Measurements from ENCODE around the gene C14orf93. TPM values are rescaled to one million over a fixed set of nuclear protein-coding genes. Genes with fewer than 3 reads are reported as not detected.

The C14orf93 gene
- total and polyA plus RNA-seq, 2 donors (not counting 1 experiment from before 2014, with no cell fraction given) = 17.9 to 26.8 TPM

DNA sequence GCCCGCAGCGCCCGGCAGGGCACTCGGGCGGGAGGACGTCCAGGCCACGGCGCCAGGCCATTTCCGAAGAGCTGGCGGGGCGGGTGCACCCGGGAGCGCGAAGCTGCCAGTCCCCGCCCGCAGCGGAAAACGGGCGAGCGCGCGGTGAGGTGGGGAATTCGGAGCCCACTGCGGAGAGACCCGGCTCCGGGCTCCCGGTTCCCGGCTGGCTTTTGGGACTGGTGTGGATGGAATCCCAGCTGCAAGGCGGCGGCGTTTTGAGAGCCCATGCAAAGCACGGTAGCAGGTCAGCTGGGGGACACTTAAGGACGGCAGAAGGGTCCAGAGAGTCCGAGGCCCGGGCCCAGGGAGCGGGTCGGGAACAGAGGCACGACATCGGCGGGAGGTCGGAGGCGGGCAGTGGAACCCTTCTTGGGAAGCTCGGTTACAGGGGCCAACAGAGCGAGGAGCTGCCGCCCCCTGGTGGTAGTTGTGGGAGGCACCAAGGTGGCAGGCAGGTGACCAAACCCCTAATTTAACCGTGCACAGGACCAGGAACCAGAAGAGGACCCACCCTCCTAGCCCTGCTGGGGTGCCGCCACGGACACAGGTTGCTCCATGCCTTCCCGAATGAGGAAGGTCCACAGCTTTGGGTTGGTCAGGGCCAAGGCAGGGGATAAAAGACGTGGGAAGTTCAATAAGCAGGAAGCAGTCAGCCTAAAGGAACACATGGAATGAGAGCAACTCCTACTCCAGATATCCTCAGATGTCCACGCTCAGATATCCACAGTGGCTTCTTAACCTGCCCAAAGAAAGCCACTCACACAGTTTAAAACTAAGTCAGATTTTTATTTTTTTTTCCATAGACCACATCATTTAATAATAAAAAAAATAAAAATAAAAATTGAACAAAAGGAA is 48.1 kb upstream of the C14orf93 start:
- no peaks in the 10 kb centered on the region for H3K27me3 Mint-ChIP-seq
- H3K4me1 ChIP-seq (ENCODE audit: control insufficient read depth in 2 of 2, insufficient read depth in 2 of 2, low read length in 2 of 2) = peaks cover 10 to 21% of the 10 kb centered on the region in 2 donors
- H3K4me3 ChIP-seq (ENCODE audit: control extremely low read depth in 1 of 5, extremely low read depth in 1 of 5, insufficient read depth in 1 of 5, low read depth in 2 of 5, low read length in 4 of 5) = peak overlapping the region; percentile 11 to 91 (median 68)
- peak; percentile 64 for ATAC-seq (ENCODE audit: low read depth)
- no peaks in the 10 kb centered on the region for H3K79me2 ChIP-seq (ENCODE audit: control insufficient read depth, insufficient read depth, low read length)
- ChIA-PET POLR2A (interaction anchor here (0.9 to 1.5 kb wide), 8 partner anchors 14 to 488 kb away, joined by 3 to 13 read pairs (median 4); partner anchors contain the start of genes ACIN1, AJUBA, C14orf119 and RBM23), CTCF (interaction anchor here (0.6 to 19.1 kb wide), 46 partner anchors 8 to 802 kb away, joined by 3 to 1134 read pairs (median 4); partner anchors contain the start of genes ACIN1, AJUBA, C14orf119 and HAUS4)
- H3K4me1 Mint-ChIP-seq = peaks cover 18% of the 10 kb centered on the region
- H3K4me2 ChIP-seq (replicated peaks; ENCODE audit: low read depth, low read length, poor library complexity, severe bottlenecking) = peak overlapping the region; percentile 100
- peak overlapping the region; percentile 95 for H3K4me3 Mint-ChIP-seq
- peak overlapping the region; percentile 76 for H3K27ac Mint-ChIP-seq
- H3K27me3 ChIP-seq (replicated peaks in 1 of 4; ENCODE audit: control extremely low read depth in 1 of 4, control insufficient read depth in 3 of 4, insufficient read depth in 4 of 4, low read length in 3 of 4) = peaks cover 0 to 6% (median 0%) of the 10 kb centered on the region in 4 experiments
- H3K27ac ChIP-seq (ENCODE audit: low read length in 2 of 2) = no peak overlapping the region
- peaks cover 15% of the 10 kb centered on the region for H4K20me1 ChIP-seq (ENCODE audit: control insufficient read depth, insufficient read depth, low read length, poor library complexity, severe bottlenecking)
- peak overlapping the region; percentile 82 for H3K9ac ChIP-seq (ENCODE audit: low read length)
- TF ChIP-seq, protein P1, sequence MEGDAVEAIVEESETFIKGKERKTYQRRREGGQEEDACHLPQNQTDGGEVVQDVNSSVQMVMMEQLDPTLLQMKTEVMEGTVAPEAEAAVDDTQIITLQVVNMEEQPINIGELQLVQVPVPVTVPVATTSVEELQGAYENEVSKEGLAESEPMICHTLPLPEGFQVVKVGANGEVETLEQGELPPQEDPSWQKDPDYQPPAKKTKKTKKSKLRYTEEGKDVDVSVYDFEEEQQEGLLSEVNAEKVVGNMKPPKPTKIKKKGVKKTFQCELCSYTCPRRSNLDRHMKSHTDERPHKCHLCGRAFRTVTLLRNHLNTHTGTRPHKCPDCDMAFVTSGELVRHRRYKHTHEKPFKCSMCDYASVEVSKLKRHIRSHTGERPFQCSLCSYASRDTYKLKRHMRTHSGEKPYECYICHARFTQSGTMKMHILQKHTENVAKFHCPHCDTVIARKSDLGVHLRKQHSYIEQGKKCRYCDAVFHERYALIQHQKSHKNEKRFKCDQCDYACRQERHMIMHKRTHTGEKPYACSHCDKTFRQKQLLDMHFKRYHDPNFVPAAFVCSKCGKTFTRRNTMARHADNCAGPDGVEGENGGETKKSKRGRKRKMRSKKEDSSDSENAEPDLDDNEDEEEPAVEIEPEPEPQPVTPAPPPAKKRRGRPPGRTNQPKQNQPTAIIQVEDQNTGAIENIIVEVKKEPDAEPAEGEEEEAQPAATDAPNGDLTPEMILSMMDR (IDR thresholded peaks at IDR 0.05) = peak; percentile 95
- TF ChIP-seq EZH2 (IDR thresholded peaks at IDR 0.05; ENCODE audit: borderline replicate concordance, insufficient read depth, low read depth, low read length, poor library complexity, severe bottlenecking) = no peak
- H3K9me3 Mint-ChIP-seq (ENCODE audit: insufficient read depth) = no peaks in the 10 kb centered on the region
- 3% methylated on average over 50 of the region's 51 CpGs for WGBS (ENCODE audit: insufficient coverage)
- H3K36me3 ChIP-seq (replicated peaks in 1 of 2; ENCODE audit: control extremely low read depth in 1 of 2, control insufficient read depth in 1 of 2, extremely low read depth in 1 of 2, insufficient read depth in 2 of 2, low read length in 1 of 2) = peaks cover 4 to 42% of the 10 kb centered on the region in 2 experiments
- peak; percentile 89 for DNase-seq
- peak overlapping the region; percentile 63 for H2AFZ ChIP-seq (ENCODE audit: insufficient read depth, low read depth, low read length, poor library complexity, severe bottlenecking)
- intact Hi-C loops (cut with micrococcal nuclease) = loop anchor here (1.0 to 10.0 kb wide), 10 partner anchors 24 to 753 kb away; partner anchors contain the start of gene PSMB5
- H3K9me3 ChIP-seq (ENCODE audit: control extremely low read depth in 1 of 3, control insufficient read depth in 2 of 3, insufficient read depth in 1 of 3, low read length in 2 of 3) = no peaks in the 10 kb centered on the region
